DOHH2 (cell line): Measurements from ENCODE around the gene PRELP.
A peak's percentile ranks its signal among the peaks of the same experiment; 100 is the strongest.

Experiments
- H3F3A ChIP-seq: fragments of 200-600 bp; sonication (generic), shearing (Covaris generic); 2 replicates; pipeline ENCODE4 v1.6.0; 2016; ENCODE audit warnings: antibody characterized with exemption, mild to moderate bottlenecking; ENCODE audit not compliant: control insufficient read depth, insufficient read depth
- H3K27ac ChIP-seq: fragments of 200-600 bp; sonication (generic); 2 replicates; pipeline ENCODE4 v1.5.1; 2014; ENCODE audit warnings: low read depth, mild to moderate bottlenecking, low read length, moderate library complexity
- H3K27me3 ChIP-seq: fragments of 200-600 bp; sonication (generic); 2 replicates; pipeline ENCODE4 v1.6.1; 2014; ENCODE audit warnings: mild to moderate bottlenecking, low read length, mixed read lengths; ENCODE audit not compliant: control insufficient read depth
- H3K36me3 ChIP-seq: fragments of 200-600 bp; sonication (generic); 2 replicates; pipeline ENCODE4 v1.6.1; 2014; ENCODE audit warnings: mild to moderate bottlenecking, low read length, moderate library complexity, mixed read lengths; ENCODE audit not compliant: control insufficient read depth
- H3K4me1 ChIP-seq: fragments of 200-600 bp; sonication (generic); 2 replicates; pipeline ENCODE4 v1.6.1; 2014; ENCODE audit warnings: mild to moderate bottlenecking, low read length, mixed read lengths; ENCODE audit not compliant: control insufficient read depth
- H3K4me2 ChIP-seq: fragments of 200-600 bp; sonication (generic); 2 replicates; pipeline ENCODE4 v1.6.0; 2014; ENCODE audit warnings: mild to moderate bottlenecking, low read length, moderate library complexity
- H3K4me3 ChIP-seq: fragments of 200-600 bp; sonication (generic); 2 replicates; pipeline ENCODE4 v1.5.1; 2014; ENCODE audit warnings: mild to moderate bottlenecking, low read length, mixed read lengths
- H3K79me2 ChIP-seq: fragments of 200-600 bp; sonication (generic); 2 replicates; pipeline ENCODE4 v1.6.1; 2014; ENCODE audit warnings: mild to moderate bottlenecking, low read length, mixed read lengths; ENCODE audit not compliant: control insufficient read depth
- H3K9me2 ChIP-seq: fragments of 200-600 bp; sonication (generic); replicated peaks from 2 replicates; pipeline ENCODE4 v1.6.1; 2014; ENCODE audit warnings: mild to moderate bottlenecking, low read length, mixed read lengths; ENCODE audit not compliant: control insufficient read depth
- H3K9me3 ChIP-seq: fragments of 200-600 bp; sonication (generic); 2 replicates; pipeline ENCODE4 v1.6.1; 2014; ENCODE audit warnings: antibody characterized with exemption, low read length, mixed read lengths; ENCODE audit not compliant: control insufficient read depth, insufficient read depth
- H4K20me1 ChIP-seq: fragments of 200-600 bp; sonication (generic); 2 replicates; pipeline ENCODE4 v1.6.0; 2014; ENCODE audit warnings: low read depth, mild to moderate bottlenecking, antibody characterized with exemption, low read length, moderate library complexity; ENCODE audit not compliant: control insufficient read depth, insufficient read depth
- CTCF ChIP-seq: fragments of 200-600 bp; sonication (generic); IDR thresholded peaks from one replicate; pipeline ENCODE4 v1.5.1; 2014; ENCODE audit warnings: antibody characterized with exemption, mild to moderate bottlenecking, low read depth, low read length; ENCODE audit not compliant: poor library complexity, severe bottlenecking
- EZH2phosphoT487 ChIP-seq: fragments of 200-600 bp; sonication (generic); IDR thresholded peaks from 2 replicates; pipeline ENCODE4 v1.6.1; 2017; ENCODE audit warnings: borderline replicate concordance, mild to moderate bottlenecking, antibody characterized with exemption, low read length, moderate library complexity, mixed read lengths

The PRELP gene

GRCh38 chr1:203456577-203456976, 19.0 kb upstream of the PRELP start:
- Histone ChIP-seq H3K36me3 (no peaks in the 10 kb centered on the region), H3K9me3 (no peaks in the 10 kb centered on the region), H3F3A (no peaks in the 10 kb centered on the region), H3K79me2 (no peaks in the 10 kb centered on the region), H3K9me2 (no peaks in the 10 kb centered on the region), H3K4me2 (no peak overlapping the region), H3K4me1 (peaks cover 82% of the 10 kb centered on the region), H3K27ac (no peak overlapping the region), H3K27me3 (no peaks in the 10 kb centered on the region), H4K20me1 (no peaks in the 10 kb centered on the region), H3K4me3 (no peak overlapping the region)
- TF ChIP-seq EZH2phosphoT487 (no peak), CTCF (no peak)

- H3K27me3 ChIP-seq = no peaks in the 10 kb centered on the region
- H3K4me3 ChIP-seq = no peak overlapping the region
- H3K36me3 ChIP-seq = no peaks in the 10 kb centered on the region
- no peaks in the 10 kb centered on the region for H3F3A ChIP-seq
- no peak overlapping the region for H3K27ac ChIP-seq
- peaks cover 82% of the 10 kb centered on the region for H3K4me1 ChIP-seq
- no peaks in the 10 kb centered on the region for H4K20me1 ChIP-seq
- TF ChIP-seq EZH2phosphoT487 (no peak), CTCF (no peak)
- H3K9me2 ChIP-seq = no peaks in the 10 kb centered on the region
- no peaks in the 10 kb centered on the region for H3K79me2 ChIP-seq
- no peak overlapping the region for H3K4me2 ChIP-seq
- no peaks in the 10 kb centered on the region for H3K9me3 ChIP-seq
Observed at GRCh38 chr1:203458078-203458477, 17.5 kb upstream of the PRELP start.

- Histone ChIP-seq H3K4me3 (peak overlapping the region; percentile 31), H3K36me3 (no peaks in the 10 kb centered on the region), H3K4me1 (peaks cover 75% of the 10 kb centered on the region), H3K4me2 (peak overlapping the region; percentile 68), H3K9me3 (no peaks in the 10 kb centered on the region), H3K27me3 (no peaks in the 10 kb centered on the region), H3K9me2 (no peaks in the 10 kb centered on the region), H4K20me1 (no peaks in the 10 kb centered on the region), H3K79me2 (no peaks in the 10 kb centered on the region), H3F3A (no peaks in the 10 kb centered on the region), H3K27ac (peak overlapping the region; percentile 73; the same call in 1 of the 2 replicates)
- TF ChIP-seq CTCF = no peak
- no peak for TF ChIP-seq EZH2phosphoT487
Observed at GRCh38 chr1:203459671-203460201, 15.9 kb upstream of the PRELP start.
